GM23248 (cell line): ENCODE data around the gene PBOV1. TPM values are rescaled to one million over a fixed set of nuclear protein-coding genes. Genes with fewer than 3 reads are reported as not detected.

Experiments
- DNase-seq: peaks from one replicate; pipeline ENCODE4 v3.0.0-alpha.2; 2015
- H2AFZ ChIP-seq: fragments of 200-600 bp; sonication (generic); 2 replicates; pipeline ENCODE4 v1.6.1; 2016; ENCODE audit warnings: antibody characterized with exemption
- H3F3A ChIP-seq: fragments of 200-600 bp; sonication (generic); 2 replicates; pipeline ENCODE4 v1.6.1; 2016; ENCODE audit warnings: mild to moderate bottlenecking, antibody characterized with exemption, mixed run types; ENCODE audit not compliant: insufficient read depth
- H3K27ac ChIP-seq: fragments of 200-600 bp; sonication (generic); 2 replicates; pipeline ENCODE4 v1.5.1; 2016; ENCODE audit warnings: mild to moderate bottlenecking
- H3K27me3 ChIP-seq: fragments of 200-600 bp; sonication (generic); replicated peaks from 2 replicates; pipeline ENCODE4 v1.6.1; 2016; ENCODE audit warnings: mild to moderate bottlenecking; ENCODE audit not compliant: insufficient read depth
- H3K36me3 ChIP-seq: fragments of 200-600 bp; sonication (generic); 2 replicates; pipeline ENCODE4 v1.6.1; 2016; ENCODE audit warnings: low read depth, mild to moderate bottlenecking
- H3K4me1 ChIP-seq: fragments of 200-600 bp; sonication (generic); 2 replicates; pipeline ENCODE4 v1.6.1; 2016; ENCODE audit warnings: mild to moderate bottlenecking; ENCODE audit not compliant: insufficient read depth
- H3K4me2 ChIP-seq: fragments of 200-600 bp; sonication (generic); one replicate; pipeline ENCODE4 v1.6.1; 2016; ENCODE audit warnings: mild to moderate bottlenecking; ENCODE audit not compliant: unreplicated experiment
- H3K4me3 ChIP-seq: fragments of 200-600 bp; sonication (generic); 2 replicates; pipeline ENCODE4 v1.5.1; 2016; ENCODE audit warnings: mild to moderate bottlenecking
- H3K79me2 ChIP-seq: fragments of 200-600 bp; sonication (generic); 2 replicates; pipeline ENCODE4 v1.6.1; 2016; ENCODE audit warnings: mild to moderate bottlenecking; ENCODE audit not compliant: insufficient read depth
- H3K9ac ChIP-seq: fragments of 200-600 bp; sonication (generic); 2 replicates; pipeline ENCODE4 v1.6.1; 2016; ENCODE audit warnings: mild to moderate bottlenecking
- H3K9me2 ChIP-seq: fragments of 200-600 bp; sonication (generic); 2 replicates; pipeline ENCODE4 v1.6.1; 2016; ENCODE audit warnings: mixed run types, mild to moderate bottlenecking, moderate library complexity; ENCODE audit not compliant: insufficient read depth
- H3K9me3 ChIP-seq: fragments of 200-600 bp; sonication (generic); one replicate; pipeline ENCODE4 v1.6.1; 2017; ENCODE audit warnings: low read depth
- H4K20me1 ChIP-seq: fragments of 200-600 bp; sonication (generic); 2 replicates; pipeline ENCODE4 v1.6.0; 2016; ENCODE audit not compliant: insufficient read depth
- EZH2 ChIP-seq: fragments of 200-600 bp; sonication (generic); IDR thresholded peaks from 2 replicates; pipeline ENCODE4 v1.6.1; 2018; ENCODE audit warnings: antibody characterized with exemption, mild to moderate bottlenecking; ENCODE audit not compliant: insufficient read depth, poor library complexity, severe bottlenecking
- EZH2phosphoT487 ChIP-seq: fragments of 200-600 bp; sonication (generic); IDR thresholded peaks from 2 replicates; pipeline ENCODE4 v1.6.1; 2018; ENCODE audit warnings: antibody characterized with exemption, moderate library complexity, mild to moderate bottlenecking, low read depth; ENCODE audit not compliant: insufficient read depth
- WGBS, 2 experiments: methylation state at CpG; one replicate each; pipeline ENCODE4 v1.1.6; 2015 to 2017; ENCODE audit warnings: low lambda C conversion rate in 2 of 2, low coverage in 1 of 2; ENCODE audit errors: missing lambda C conversion rate in 2 of 2; 5-methylcytosine and 5-hydroxymethylcytosine counted together
- in situ Hi-C: fragments of 300-500 bp; cut with MboI; formaldehyde crosslinking; loops from 2 replicates; pipeline ENCODE4 v1.15.0; 2020
- polyA plus RNA-seq: library from polyadenylated mRNA; unstranded; fragments of >200 nt; fragmentation: Nextera tagmentation; extraction: Ambion mirVana; gene quantifications from 2 replicates; pipeline ENCODE4 v1.2.1, GENCODE V29; 2016
- total RNA-seq: library from RNA; depleted of rRNA; stranded (reverse); fragments of >200 nt; shearing (Covaris generic); gene quantifications from 2 replicates; pipeline ENCODE4 v1.2.3, GENCODE V29; 2014

PBOV1 gene
- total and polyA plus RNA-seq, 2 experiments from 2014 or later = not detected

- H4K20me1 ChIP-seq = no peaks in the 10 kb centered on the region
- TF ChIP-seq EZH2 = no peak
- no peak for TF ChIP-seq EZH2phosphoT487
- H3K4me1 ChIP-seq = 0 out of 2 replicates have a peak, but pooled peaks cover 4% of the 10 kb centered on the region
- in situ Hi-C loops = no loop called here
- no peaks in the 10 kb centered on the region for H3K36me3 ChIP-seq
- H3K27ac ChIP-seq = peak overlapping the region; percentile 23
- WGBS, 2 experiments = 2 to 3% methylated on average over 16 of the region's 16 CpGs
- no peaks in the 10 kb centered on the region for H3F3A ChIP-seq
- H3K4me2 ChIP-seq = peak overlapping the region; percentile 73
- peak overlapping the region; percentile 55 for H3K4me3 ChIP-seq
- peak overlapping the region; percentile 59 for H3K9ac ChIP-seq
- no peaks in the 10 kb centered on the region for H3K27me3 ChIP-seq
- H3K9me3 ChIP-seq = no peaks in the 10 kb centered on the region
- peak overlapping the region; percentile 61 for H2AFZ ChIP-seq
- peak; percentile 90 for DNase-seq
- no peaks in the 10 kb centered on the region for H3K79me2 ChIP-seq
- no peaks in the 10 kb centered on the region for H3K9me2 ChIP-seq
Measured at GRCh38 chr6:138250513-138251247, 32.4 kb upstream of the PBOV1 start.

- no peak overlapping the region for H3K27ac ChIP-seq
- no peak overlapping the region for H3K9ac ChIP-seq
- no peaks in the 10 kb centered on the region for H3F3A ChIP-seq
Measured at GRCh38 chr6:138250053-138250452, 31.8 kb upstream of the PBOV1 start.

GRCh38 chr6:138248878-138249277, 30.6 kb upstream of the PBOV1 start:
- no peaks in the 10 kb centered on the region for H4K20me1 ChIP-seq
- no peak overlapping the region for H3K4me2 ChIP-seq
- no peak for DNase-seq
- H3K4me3 ChIP-seq = no peak overlapping the region
- no peak overlapping the region for H3K27ac ChIP-seq
- no peak for TF ChIP-seq EZH2phosphoT487
- TF ChIP-seq EZH2 = no peak
- 68 to 80% methylated on average over 1 of the region's 1 CpG for WGBS, 2 experiments
- no peaks in the 10 kb centered on the region for H3K9me2 ChIP-seq
- H3K4me1 ChIP-seq = 0 out of 2 replicates have a peak, but pooled peaks cover 4% of the 10 kb centered on the region
- H3F3A ChIP-seq = no peaks in the 10 kb centered on the region
- no peaks in the 10 kb centered on the region for H3K79me2 ChIP-seq
- no peak overlapping the region for H3K9ac ChIP-seq
- no peaks in the 10 kb centered on the region for H3K27me3 ChIP-seq
- in situ Hi-C loops = no loop called here
- no peaks in the 10 kb centered on the region for H3K36me3 ChIP-seq
- H3K9me3 ChIP-seq = no peaks in the 10 kb centered on the region
- no peak overlapping the region for H2AFZ ChIP-seq

More at GRCh38 chr6:138250053-138250452, 31.8 kb upstream of the PBOV1 start:
- Histone ChIP-seq H3K4me2 (no peak overlapping the region), H3K79me2 (no peaks in the 10 kb centered on the region), H2AFZ (no peak overlapping the region), H3K9me3 (no peaks in the 10 kb centered on the region), H3K4me3 (no peak overlapping the region), H3K9me2 (no peaks in the 10 kb centered on the region), H3K36me3 (no peaks in the 10 kb centered on the region), H3K27me3 (no peaks in the 10 kb centered on the region), H3K4me1 (0 out of 2 replicates have a peak, but pooled peaks cover 4% of the 10 kb centered on the region), H4K20me1 (no peaks in the 10 kb centered on the region)
- no peak for DNase-seq
- 97% methylated on average over 4 of the region's 4 CpGs for WGBS, 2 experiments
- in situ Hi-C loops = no loop called here
- TF ChIP-seq EZH2 = no peak
- TF ChIP-seq EZH2phosphoT487 = no peak

GRCh38 chr6:138248011-138248410, 29.7 kb upstream of the PBOV1 start:
- in situ Hi-C loops = no loop called here
- Histone ChIP-seq H2AFZ (no peak overlapping the region), H3K9me2 (no peaks in the 10 kb centered on the region), H3K4me1 (0 out of 2 replicates have a peak, but pooled peaks cover 4% of the 10 kb centered on the region), H3F3A (no peaks in the 10 kb centered on the region), H3K36me3 (no peaks in the 10 kb centered on the region), H3K9ac (no peak overlapping the region), H3K4me2 (no peak overlapping the region), H3K27ac (no peak overlapping the region), H3K9me3 (no peaks in the 10 kb centered on the region), H3K27me3 (no peaks in the 10 kb centered on the region), H3K4me3 (no peak overlapping the region), H4K20me1 (no peaks in the 10 kb centered on the region), H3K79me2 (no peaks in the 10 kb centered on the region)
- DNase-seq = no peak
- TF ChIP-seq EZH2phosphoT487 (no peak), EZH2 (no peak)
- 84 to 87% methylated on average over 7 of the region's 7 CpGs for WGBS, 2 experiments
